ENCODE results near the gene BACE2.

GRCh38 chr21:41153443-41153842, 14.5 kb upstream of the BACE2 start:
- TF ChIP-seq CTCF (conservative IDR thresholded peaks at IDR 0.05; ENCODE audit: low read length) (no peak), EZH2phosphoT487 (IDR thresholded peaks at IDR 0.05; ENCODE audit: borderline replicate concordance, low read depth, low read length) (no peak)

Measured in OCI-LY7 (cell line).